ENCODE data around the gene ACTL7A. TPM values are rescaled to one million over a fixed set of nuclear protein-coding genes. Genes with fewer than 3 reads are reported as not detected.

The ACTL7A gene
- total and polyA plus RNA-seq, 2 of the 4 experiments (the other 2 are of a cell fraction), result not detected

DNA sequence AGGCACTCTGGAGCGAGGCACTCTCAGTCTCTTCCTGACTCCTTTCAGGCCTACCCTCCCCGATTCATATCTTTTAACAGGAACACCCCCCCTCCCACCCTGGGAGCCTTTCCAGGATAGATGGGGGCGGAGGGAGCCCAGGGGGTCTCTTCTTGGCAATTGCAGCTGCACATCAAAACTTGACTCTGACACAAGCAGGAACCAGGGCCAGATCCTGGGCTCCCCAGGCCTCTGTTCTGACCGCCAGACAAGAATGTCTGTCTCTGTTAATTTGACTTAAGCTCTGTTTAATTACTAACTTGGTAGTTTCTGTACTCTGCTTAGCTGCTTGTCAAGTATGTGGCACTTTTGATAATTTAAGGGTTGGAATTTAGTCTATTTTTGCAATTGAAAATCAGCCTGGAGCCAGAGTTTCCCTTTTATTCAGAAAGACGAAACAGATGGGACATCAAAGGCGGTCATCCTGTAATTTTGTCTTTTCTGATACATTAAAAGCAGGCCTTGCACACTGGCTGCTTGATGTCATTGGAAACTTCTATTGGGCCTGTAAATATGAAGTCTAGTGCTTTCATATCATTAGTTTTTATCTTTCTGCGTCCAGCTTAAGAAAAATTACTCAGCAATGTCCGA lies 49.6 kb upstream of the ACTL7A start:
- Histone ChIP-seq H3K4me1 (ENCODE audit: control insufficient read depth, insufficient read depth, low read length) (no peaks in the 10 kb centered on the region), H2BK20ac (ENCODE audit: low read depth, low read length) (no peak overlapping the region), H2AK9ac (replicated peaks; ENCODE audit: low read depth, low read length, poor library complexity) (no peak overlapping the region), H3K27ac (ENCODE audit: insufficient read depth, low read length) (no peak overlapping the region), H3K9ac (ENCODE audit: low read depth, low read length) (no peak overlapping the region), H2AFZ (replicated peaks; ENCODE audit: low read length, poor library complexity) (no peak overlapping the region), H2BK120ac (ENCODE audit: low read depth, low read length) (no peak overlapping the region), H2AK5ac (ENCODE audit: low read depth, low read length) (no peak overlapping the region), H3K14ac (replicated peaks; ENCODE audit: low read depth, low read length) (no peak overlapping the region), H2BK15ac (ENCODE audit: low read depth, low read length) (no peak overlapping the region), H3K9me3 (ENCODE audit: control insufficient read depth, insufficient read depth, low read length) (no peaks in the 10 kb centered on the region), H4K8ac (ENCODE audit: low read depth in 2 of 2, low read length in 2 of 2) (no peak overlapping the region), H4K20me1 (ENCODE audit: insufficient read depth, low read length) (no peaks in the 10 kb centered on the region), H3K4me3 (ENCODE audit: insufficient read depth, low read depth, low read length) (no peak overlapping the region), H3K36me3 (ENCODE audit: control insufficient read depth, insufficient read depth, low read length) (no peaks in the 10 kb centered on the region), H3K4me2 (ENCODE audit: low read depth, low read length) (no peak overlapping the region), H3K56ac (ENCODE audit: extremely low read depth, insufficient read depth, low read length) (no peak overlapping the region), H3K27me3 (ENCODE audit: control insufficient read depth, insufficient read depth, low read length) (peaks cover 3% of the 10 kb centered on the region; the same call in 1 of the 2 replicates), H3K18ac (ENCODE audit: low read depth, low read length) (no peak overlapping the region), H4K91ac (ENCODE audit: insufficient read depth, low read depth, low read length) (no peak overlapping the region), H4K5ac (ENCODE audit: low read depth, low read length) (no peak overlapping the region), H3K4ac (ENCODE audit: low read depth, low read length) (no peak overlapping the region), H3K79me1 (ENCODE audit: low read depth in 1 of 2, low read length in 2 of 2) (no peaks in the 10 kb centered on the region), H3K9me1 (ENCODE audit: insufficient read depth, low read length) (no peaks in the 10 kb centered on the region), H2BK5ac (ENCODE audit: low read depth, low read length, poor library complexity, severe bottlenecking) (no peak overlapping the region), H3K23ac (ENCODE audit: low read depth, low read length) (no peak overlapping the region)
- TF ChIP-seq MAFK (IDR thresholded peaks at IDR 0.05; ENCODE audit: low read depth, low read length), result no peak
- no peak for TF ChIP-seq BHLHE40 (IDR thresholded peaks at IDR 0.05; ENCODE audit: low read depth, low read length)
- no peak for TF ChIP-seq NFE2L2 (IDR thresholded peaks at IDR 0.05; ENCODE audit: low read depth, low read length)
- TF ChIP-seq USF2 (IDR thresholded peaks at IDR 0.05; ENCODE audit: low read depth, low read length), result no peak
- TF ChIP-seq, protein P1, sequence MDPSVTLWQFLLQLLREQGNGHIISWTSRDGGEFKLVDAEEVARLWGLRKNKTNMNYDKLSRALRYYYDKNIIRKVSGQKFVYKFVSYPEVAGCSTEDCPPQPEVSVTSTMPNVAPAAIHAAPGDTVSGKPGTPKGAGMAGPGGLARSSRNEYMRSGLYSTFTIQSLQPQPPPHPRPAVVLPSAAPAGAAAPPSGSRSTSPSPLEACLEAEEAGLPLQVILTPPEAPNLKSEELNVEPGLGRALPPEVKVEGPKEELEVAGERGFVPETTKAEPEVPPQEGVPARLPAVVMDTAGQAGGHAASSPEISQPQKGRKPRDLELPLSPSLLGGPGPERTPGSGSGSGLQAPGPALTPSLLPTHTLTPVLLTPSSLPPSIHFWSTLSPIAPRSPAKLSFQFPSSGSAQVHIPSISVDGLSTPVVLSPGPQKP (IDR thresholded peaks at IDR 0.05; ENCODE audit: borderline replicate concordance, low read depth, low read length), result no peak
- TF ChIP-seq CEBPB (IDR thresholded peaks at IDR 0.05; ENCODE audit: low read depth, low read length), result no peak
- TF ChIP-seq FOS (IDR thresholded peaks at IDR 0.05; ENCODE audit: low read depth, low read length), result no peak
- TF ChIP-seq RAD21 (IDR thresholded peaks at IDR 0.05; ENCODE audit: low read length), result no peak
- WGBS, 2 experiments (ENCODE audit: extremely low coverage in 2 of 2, insufficient read length in 1 of 2), result 36% methylated on average over 3 of the region's 8 CpGs; no CpG with 5 or more reads in 1 of the 2 experiments
- in situ Hi-C loops (cut with MboI; ENCODE audit: low sequenced_read_pairs) (no loop called here), dilution Hi-C loops (cut with HindIII; ENCODE audit: low sequenced_read_pairs, unreplicated experiment) (no loop called here), intact Hi-C loops (cut with micrococcal nuclease) (no loop called here)
- BruUV-seq (replicated peaks), result no TSS peak
- CTCF ChIA-PET, result no interaction called here
- DNase-seq, result no peak
- no peak for ATAC-seq (ENCODE audit: low read depth)
- POLR2A ChIA-PET (ENCODE audit: unreplicated experiment), result no interaction called here

All from IMR-90 (cell line).